Activated naive CD8-positive, alpha-beta T cell treated with anti-CD3 and anti-CD28 coated beads, Interleukin-2, amount 10 ng/mL, durations not matched to agents 7 days and 5 days (primary cell): Measurements from ENCODE around the gene FGGY. TPM values are rescaled to one million over a fixed set of nuclear protein-coding genes. Genes with fewer than 3 reads are reported as not detected.

Experiments used
- ATAC-seq: fragments of 150-1000 bp; cut with Tn5 transposase; one replicate; pipeline ENCODE4 v1.10.0; 2021; ENCODE audit warnings: low read depth, moderate library complexity
- POLR2A ChIA-PET: fragments of 350-600 bp; sonication (Branson Sonifier 250); formaldehyde crosslinking; loops from one replicate; lab custom pipeline; 2021; ENCODE audit warnings: antibody characterized with exemption; lab: Charles Lee
- DNase-seq: peaks from one replicate; pipeline ENCODE4 v3.0.0; 2021
- H3K27ac Mint-ChIP-seq: one replicate; pipeline ENCODE4 v1.8.0; 2022; ENCODE audit warnings: mild to moderate bottlenecking, mixed read lengths
- H3K27me3 Mint-ChIP-seq: one replicate; pipeline ENCODE4 v1.8.0; 2022; ENCODE audit warnings: mild to moderate bottlenecking, moderate library complexity, mixed read lengths
- H3K36me3 Mint-ChIP-seq: one replicate; pipeline ENCODE4 v1.8.0; 2021; ENCODE audit warnings: mild to moderate bottlenecking, mixed read lengths
- H3K4me1 Mint-ChIP-seq: one replicate; pipeline ENCODE4 v1.8.0; 2021; ENCODE audit warnings: mixed read lengths
- H3K4me3 Mint-ChIP-seq: one replicate; pipeline ENCODE4 v1.8.0; 2022; ENCODE audit warnings: mild to moderate bottlenecking, moderate library complexity, mixed read lengths
- H3K9me3 Mint-ChIP-seq: one replicate; pipeline ENCODE4 v1.8.0; 2021; ENCODE audit warnings: mixed read lengths
- total RNA-seq, 2 experiments: library from RNA; stranded (reverse); gene quantifications; one replicate each; pipeline ENCODE4 v1.2.3, GENCODE V29; 2021

Gene FGGY
- total RNA-seq, 2 experiments from 2014 or later, result 10.1 to 11.7 TPM

GRCh38 chr1:59499943-59500569, 203.2 kb downstream of the FGGY start:
- Mint-ChIP-seq H3K27ac (no peak overlapping the region), H3K36me3 (peaks cover 6% of the 10 kb centered on the region), H3K27me3 (no peaks in the 10 kb centered on the region), H3K4me1 (peaks cover 5% of the 10 kb centered on the region), H3K4me3 (no peak overlapping the region), H3K9me3 (peaks cover 1% of the 10 kb centered on the region)
- POLR2A ChIA-PET, result no interaction called here
- ATAC-seq (no peak), DNase-seq (no peak)

DNA sequence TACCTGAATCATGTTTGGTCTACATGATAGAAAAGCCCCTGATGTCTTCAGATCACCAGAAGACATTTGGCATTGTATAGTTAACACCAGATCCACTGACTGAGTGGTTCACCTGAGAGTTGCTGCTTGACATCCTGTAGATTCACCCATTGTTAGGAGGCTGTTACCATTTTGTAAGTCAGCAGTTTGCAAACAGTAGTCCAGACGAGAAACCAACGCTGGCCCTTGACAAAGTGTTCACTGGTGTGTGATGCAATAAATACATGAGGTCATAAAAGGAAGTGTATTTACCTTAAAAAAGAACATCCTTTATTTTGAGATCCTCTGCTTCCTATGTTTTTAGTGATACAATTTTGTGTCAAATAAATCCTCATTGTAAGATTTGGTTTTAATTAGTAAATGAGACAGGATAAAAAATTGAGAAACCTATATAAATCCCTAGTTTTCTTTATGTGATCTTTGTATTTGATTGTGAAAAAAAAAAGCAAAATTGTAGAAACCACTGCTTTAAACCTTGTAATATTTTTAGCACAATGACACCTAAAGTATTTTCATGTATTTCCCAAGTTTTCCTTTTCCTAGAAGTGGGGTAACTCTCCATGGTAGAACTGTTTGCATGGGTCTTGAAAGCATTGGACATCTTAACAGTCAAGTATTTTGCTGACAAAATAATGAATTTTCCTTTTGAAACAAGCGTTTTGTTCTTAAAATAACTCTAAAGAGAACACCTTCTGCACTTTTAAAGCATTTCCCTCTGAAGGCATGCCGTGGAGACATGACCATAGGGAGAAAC, 204.3 kb downstream of the FGGY start:
- peaks cover 2% of the 10 kb centered on the region for H3K36me3 Mint-ChIP-seq
- no peaks in the 10 kb centered on the region for H3K27me3 Mint-ChIP-seq
- H3K4me3 Mint-ChIP-seq, result no peak overlapping the region
- no peak for ATAC-seq
- H3K27ac Mint-ChIP-seq, result no peak overlapping the region
- H3K4me1 Mint-ChIP-seq, result peaks cover 5% of the 10 kb centered on the region
- no peaks in the 10 kb centered on the region for H3K9me3 Mint-ChIP-seq
- DNase-seq, result no peak
- POLR2A ChIA-PET, result no interaction called here

DNA sequence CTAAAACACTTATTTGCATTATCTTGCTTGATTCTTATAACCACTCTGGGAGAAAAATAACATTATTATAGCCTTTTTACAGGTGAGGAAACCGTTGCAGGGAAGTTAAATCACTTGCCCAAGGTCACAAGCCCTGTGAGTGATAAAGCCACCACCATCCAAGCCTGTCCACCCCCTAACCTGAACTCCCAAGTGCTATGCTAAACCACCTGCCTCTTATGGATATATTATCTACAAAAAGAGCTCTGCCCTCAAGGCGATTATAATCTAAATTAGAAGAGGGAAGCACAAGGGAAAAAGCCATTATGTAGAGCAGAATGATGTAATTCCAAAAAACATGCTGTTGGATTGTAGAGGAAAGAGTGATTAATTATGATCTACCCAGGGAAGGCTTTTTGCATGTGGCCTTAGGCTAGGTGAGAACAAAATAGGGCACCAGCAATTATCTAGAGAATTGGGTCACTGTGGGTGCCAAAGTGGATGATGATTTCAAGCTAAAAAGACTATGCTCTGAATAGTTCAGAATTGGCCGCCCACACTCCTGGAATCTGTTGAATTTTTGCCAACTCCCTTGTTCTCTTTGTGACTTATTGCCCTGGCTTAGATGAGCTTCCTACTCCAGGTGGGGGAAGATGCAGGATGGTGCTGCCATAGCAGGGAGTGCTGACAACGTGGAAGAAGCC, 205.3 kb downstream of the FGGY start:
- peaks cover 3% of the 10 kb centered on the region for H3K4me1 Mint-ChIP-seq
- H3K27me3 Mint-ChIP-seq, result no peaks in the 10 kb centered on the region
- no peak for DNase-seq
- H3K4me3 Mint-ChIP-seq, result no peak overlapping the region
- no peaks in the 10 kb centered on the region for H3K36me3 Mint-ChIP-seq
- H3K27ac Mint-ChIP-seq, result no peak overlapping the region
- no peak for ATAC-seq
- no peaks in the 10 kb centered on the region for H3K9me3 Mint-ChIP-seq
- POLR2A ChIA-PET, result no interaction called here

- peaks cover 1% of the 10 kb centered on the region for H3K36me3 Mint-ChIP-seq
- ATAC-seq (no peak), DNase-seq (no peak)
- no peaks in the 10 kb centered on the region for H3K27me3 Mint-ChIP-seq
- peaks cover 1% of the 10 kb centered on the region for H3K4me1 Mint-ChIP-seq
- POLR2A ChIA-PET, result no interaction called here
- H3K4me3 Mint-ChIP-seq, result no peak overlapping the region
- H3K9me3 Mint-ChIP-seq, result no peaks in the 10 kb centered on the region
- no peak overlapping the region for H3K27ac Mint-ChIP-seq
Measured at GRCh38 chr1:59504276-59504675, 207.4 kb downstream of the FGGY start.

- POLR2A ChIA-PET, result no interaction called here
- peaks cover 1% of the 10 kb centered on the region for H3K36me3 Mint-ChIP-seq
- DNase-seq, result no peak
- no peak overlapping the region for H3K27ac Mint-ChIP-seq
- no peaks in the 10 kb centered on the region for H3K4me1 Mint-ChIP-seq
- H3K4me3 Mint-ChIP-seq, result no peak overlapping the region
- no peaks in the 10 kb centered on the region for H3K9me3 Mint-ChIP-seq
- no peak for ATAC-seq
- H3K27me3 Mint-ChIP-seq, result no peaks in the 10 kb centered on the region
Measured at GRCh38 chr1:59505596-59506028, 208.7 kb downstream of the FGGY start.

DNA sequence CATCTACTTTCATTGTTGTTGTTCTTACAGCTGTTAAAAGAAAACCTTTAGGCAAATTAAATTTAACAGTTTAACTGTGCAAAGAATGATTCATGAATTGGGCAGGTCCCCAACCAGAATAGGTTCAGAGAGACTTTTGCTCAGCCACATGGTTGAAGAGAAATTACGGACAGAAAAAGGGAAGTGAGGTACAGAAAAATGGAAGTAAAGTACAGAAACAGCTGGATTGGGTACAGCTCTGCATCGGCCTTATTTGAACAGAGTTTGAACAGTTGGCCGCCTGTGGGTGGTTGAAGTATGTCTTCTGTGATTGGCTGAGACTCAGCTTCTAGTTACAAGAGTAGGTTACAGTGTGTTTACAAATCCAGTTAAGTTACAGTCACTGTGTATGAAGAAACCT, 210.1 kb downstream of the FGGY start:
- H3K27ac Mint-ChIP-seq, result no peak overlapping the region

DNA sequence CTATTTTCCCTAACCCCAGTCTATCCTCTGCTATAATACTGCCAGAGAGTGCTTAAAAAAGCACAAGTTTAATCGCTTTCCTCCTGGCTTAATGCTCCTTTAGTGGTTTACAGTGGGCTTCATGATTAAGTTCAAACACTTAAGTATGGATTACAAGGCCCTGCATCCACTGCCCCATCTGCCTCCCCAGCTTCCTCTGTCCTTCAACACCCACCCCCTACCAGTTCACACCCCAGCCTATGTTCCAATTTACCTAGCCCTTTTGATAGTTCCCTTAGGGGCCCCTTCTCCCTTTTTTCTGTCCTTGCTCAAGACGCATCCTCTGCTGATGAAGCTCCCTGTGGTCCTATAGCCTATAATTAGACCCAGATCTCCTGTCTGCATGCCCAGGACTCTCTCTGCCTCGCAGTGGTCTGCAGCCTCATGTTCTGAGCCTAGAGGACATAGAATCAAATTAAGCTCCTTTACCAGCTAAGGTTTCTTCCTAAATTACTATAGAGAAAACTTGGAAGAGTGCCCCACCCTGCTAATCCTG, 212.5 kb downstream of the FGGY start:
- Mint-ChIP-seq H3K9me3 (no peaks in the 10 kb centered on the region), H3K4me1 (no peaks in the 10 kb centered on the region), H3K27ac (no peak overlapping the region), H3K36me3 (peaks cover 4% of the 10 kb centered on the region), H3K27me3 (no peaks in the 10 kb centered on the region), H3K4me3 (no peak overlapping the region)
- DNase-seq (no peak), ATAC-seq (no peak)
- POLR2A ChIA-PET, result no interaction called here

More for the DNA sequence above, 210.1 kb downstream of the FGGY start:
- POLR2A ChIA-PET, result no interaction called here
- Mint-ChIP-seq H3K9me3 (no peaks in the 10 kb centered on the region), H3K4me1 (no peaks in the 10 kb centered on the region), H3K4me3 (no peak overlapping the region), H3K36me3 (peaks cover 1% of the 10 kb centered on the region), H3K27me3 (no peaks in the 10 kb centered on the region)
- DNase-seq (no peak), ATAC-seq (no peak)

DNA sequence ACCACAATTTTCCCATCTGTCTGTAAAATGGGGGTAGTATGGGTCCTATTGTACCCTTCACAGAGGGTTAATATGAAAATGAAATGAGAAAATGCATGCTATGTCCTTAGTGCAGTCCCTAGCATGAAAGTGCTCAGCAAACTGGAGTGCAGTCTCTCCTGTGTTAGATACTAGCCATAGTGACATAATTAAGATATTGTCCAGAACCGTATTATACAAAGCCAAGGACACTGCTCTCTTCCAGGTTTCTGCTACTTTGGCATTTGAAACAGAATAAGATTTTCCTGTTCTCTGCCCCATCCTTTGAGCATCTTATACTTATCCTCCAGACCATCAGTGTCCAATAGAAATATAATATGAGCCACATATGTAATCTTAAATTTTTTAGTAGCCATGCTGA, 213.4 kb downstream of the FGGY start:
- DNase-seq, result no peak
- peaks cover 4% of the 10 kb centered on the region for H3K36me3 Mint-ChIP-seq
- no peaks in the 10 kb centered on the region for H3K27me3 Mint-ChIP-seq
- H3K4me3 Mint-ChIP-seq, result no peak overlapping the region
- H3K4me1 Mint-ChIP-seq, result no peaks in the 10 kb centered on the region
- no peak for ATAC-seq
- POLR2A ChIA-PET, result no interaction called here
- H3K9me3 Mint-ChIP-seq, result no peaks in the 10 kb centered on the region
- H3K27ac Mint-ChIP-seq, result no peak overlapping the region

- Mint-ChIP-seq H3K27me3 (no peaks in the 10 kb centered on the region), H3K36me3 (peaks cover 4% of the 10 kb centered on the region), H3K4me3 (no peak overlapping the region), H3K9me3 (no peaks in the 10 kb centered on the region), H3K4me1 (no peaks in the 10 kb centered on the region), H3K27ac (no peak overlapping the region)
- ATAC-seq (no peak), DNase-seq (no peak)
- POLR2A ChIA-PET, result no interaction called here
Measured at GRCh38 chr1:59511476-59512465, 214.9 kb downstream of the FGGY start.

DNA sequence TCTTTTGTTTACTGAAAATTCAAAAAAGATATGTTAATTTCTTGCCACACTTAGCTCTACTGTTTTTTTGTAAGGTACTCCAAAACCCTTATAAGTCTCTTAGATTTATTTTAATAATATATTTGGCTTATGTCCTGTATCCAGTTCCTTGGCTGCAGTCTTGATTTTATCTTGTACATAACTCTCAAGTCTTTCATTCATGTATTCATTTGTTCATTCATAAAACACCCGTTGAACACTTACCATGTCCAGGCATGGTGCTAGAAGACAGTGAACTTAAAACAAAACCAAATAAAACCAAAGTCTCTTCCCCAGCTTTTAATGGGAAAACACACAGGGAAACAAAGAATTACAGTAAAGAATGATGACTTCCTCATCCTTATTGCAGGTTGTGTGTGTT, 215.8 kb downstream of the FGGY start:
- DNase-seq (no peak), ATAC-seq (no peak)
- Mint-ChIP-seq H3K4me3 (no peak overlapping the region), H3K27ac (no peak overlapping the region), H3K36me3 (peaks cover 4% of the 10 kb centered on the region), H3K9me3 (no peaks in the 10 kb centered on the region), H3K4me1 (no peaks in the 10 kb centered on the region), H3K27me3 (no peaks in the 10 kb centered on the region)
- POLR2A ChIA-PET, result no interaction called here

- Mint-ChIP-seq H3K27ac (no peak overlapping the region), H3K9me3 (no peaks in the 10 kb centered on the region), H3K36me3 (peaks cover 3% of the 10 kb centered on the region), H3K4me1 (no peaks in the 10 kb centered on the region), H3K4me3 (no peak overlapping the region), H3K27me3 (no peaks in the 10 kb centered on the region)
- ATAC-seq (no peak), DNase-seq (no peak)
- POLR2A ChIA-PET, result no interaction called here
Measured at GRCh38 chr1:59514061-59514909, 217.4 kb downstream of the FGGY start.

DNA sequence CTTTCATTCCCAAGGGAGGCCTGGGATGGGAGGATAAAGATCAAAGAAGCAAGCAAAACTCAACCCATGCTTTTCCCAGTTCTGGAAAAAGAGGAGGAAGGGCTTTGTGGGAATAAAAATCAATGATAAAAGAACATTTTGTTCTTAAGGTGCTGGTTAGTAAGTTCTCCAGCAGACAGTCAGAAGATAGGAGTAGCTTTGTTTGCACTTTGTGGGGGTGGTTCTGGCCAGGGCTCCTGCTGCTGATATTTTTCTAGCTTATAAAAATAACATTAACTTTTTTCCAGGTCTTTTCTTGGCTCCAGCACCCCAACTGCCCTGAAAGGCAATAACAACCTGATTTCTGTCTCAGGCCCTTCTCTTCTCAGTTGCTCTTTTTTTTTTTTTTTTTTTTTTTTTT, 220.0 kb downstream of the FGGY start:
- no peak for ATAC-seq
- Mint-ChIP-seq H3K9me3 (no peaks in the 10 kb centered on the region), H3K27ac (no peak overlapping the region), H3K36me3 (peaks cover 3% of the 10 kb centered on the region), H3K27me3 (no peaks in the 10 kb centered on the region), H3K4me3 (no peak overlapping the region), H3K4me1 (no peaks in the 10 kb centered on the region)
- POLR2A ChIA-PET, result no interaction called here
- DNase-seq, result no peak
